Left ventricle myocardium inferior (tissue), 1 donor: ENCODE results near the gene SLC30A1. TPM values are rescaled to one million over a fixed set of nuclear protein-coding genes. Genes with fewer than 3 reads are reported as not detected.

ENCODE experiments used
- DNase-seq: peaks from one replicate; pipeline ENCODE4 v3.0.0-alpha.2; 2020
- H3K27ac ChIP-seq: fragments of 200-600 bp; replicated peaks from 2 replicates; pipeline ENCODE4 v1.8.0; 2021
- H3K27me3 ChIP-seq: fragments of 200-600 bp; 2 replicates; pipeline ENCODE4 v1.8.0; 2021; ENCODE audit warnings: low read depth
- H3K36me3 ChIP-seq: fragments of 200-600 bp; 2 replicates; pipeline ENCODE4 v1.8.0; 2021
- H3K4me1 ChIP-seq: fragments of 200-600 bp; 2 replicates; pipeline ENCODE4 v1.8.0; 2021
- H3K4me3 ChIP-seq: fragments of 200-600 bp; 2 replicates; pipeline ENCODE4 v1.8.0; 2021; ENCODE audit warnings: mild to moderate bottlenecking, moderate library complexity
- H3K9me3 ChIP-seq: fragments of 200-600 bp; replicated peaks from 2 replicates; pipeline ENCODE4 v1.8.0; 2021
- CTCF ChIP-seq: fragments of 200-600 bp; IDR thresholded peaks from 2 replicates; pipeline ENCODE4 v1.8.0; 2021; ENCODE audit warnings: antibody characterized with exemption, mild to moderate bottlenecking, borderline replicate concordance
- intact Hi-C: fragments of 100-400 bp; cut with micrococcal nuclease; formaldehyde crosslinking; loops from one replicate; pipeline ENCODE4 v1.11.0; 2022
- total RNA-seq: library from RNA; stranded (reverse); fragmentation: NEBNext Ultra II Directional; extraction: Animal tissue kit (Norgen Biotek cat#: 25700); gene quantifications from one replicate; pipeline ENCODE4 v1.2.1, GENCODE V29; 2021
- donor health status: DM: no; HTN: yes; CAD: no; lungs with severe emphysema.

Gene SLC30A1
- total RNA-seq, 1 donor from 2014 or later = 11.5 TPM

DNA sequence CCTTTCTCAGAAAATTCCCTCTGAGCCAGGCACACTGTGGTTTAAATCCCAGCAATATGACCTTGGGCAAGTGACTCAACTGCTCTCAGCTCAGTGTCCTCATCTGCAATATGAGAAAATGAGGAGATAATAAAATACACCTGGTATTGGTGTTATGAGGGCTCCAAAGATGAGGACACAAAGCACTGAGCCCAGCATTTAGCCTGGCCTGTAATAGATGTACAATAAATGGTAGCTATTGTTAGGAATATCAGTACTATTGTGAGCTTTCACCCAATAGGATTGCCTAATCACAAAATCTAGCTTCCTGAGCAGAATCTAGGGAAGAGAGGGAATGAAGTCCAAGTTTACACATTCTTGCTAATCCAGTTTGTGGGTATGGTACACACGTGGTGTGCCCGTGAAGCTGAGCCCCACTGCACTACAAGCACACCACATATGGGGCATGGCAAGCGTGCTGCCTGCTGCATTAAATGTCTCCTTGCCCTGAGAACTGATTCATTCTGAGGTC is 24.3 kb upstream of the SLC30A1 start:
- H3K27ac ChIP-seq = no peak overlapping the region
- H3K9me3 ChIP-seq = no peaks in the 10 kb centered on the region
- no peak for DNase-seq
- no peak for TF ChIP-seq CTCF
- H3K4me1 ChIP-seq = no peaks in the 10 kb centered on the region
- intact Hi-C loops = no loop called here
- H3K27me3 ChIP-seq = no peaks in the 10 kb centered on the region
- no peaks in the 10 kb centered on the region for H3K36me3 ChIP-seq
- no peak overlapping the region for H3K4me3 ChIP-seq

GRCh38 chr1:211601982-211602670 is 23.2 kb upstream of the SLC30A1 start:
- Histone ChIP-seq H3K4me1 (no peaks in the 10 kb centered on the region), H3K27me3 (no peaks in the 10 kb centered on the region), H3K27ac (no peak overlapping the region), H3K4me3 (no peak overlapping the region), H3K9me3 (no peaks in the 10 kb centered on the region), H3K36me3 (no peaks in the 10 kb centered on the region)
- intact Hi-C loops = no loop called here
- no peak for TF ChIP-seq CTCF
- no peak for DNase-seq

DNA sequence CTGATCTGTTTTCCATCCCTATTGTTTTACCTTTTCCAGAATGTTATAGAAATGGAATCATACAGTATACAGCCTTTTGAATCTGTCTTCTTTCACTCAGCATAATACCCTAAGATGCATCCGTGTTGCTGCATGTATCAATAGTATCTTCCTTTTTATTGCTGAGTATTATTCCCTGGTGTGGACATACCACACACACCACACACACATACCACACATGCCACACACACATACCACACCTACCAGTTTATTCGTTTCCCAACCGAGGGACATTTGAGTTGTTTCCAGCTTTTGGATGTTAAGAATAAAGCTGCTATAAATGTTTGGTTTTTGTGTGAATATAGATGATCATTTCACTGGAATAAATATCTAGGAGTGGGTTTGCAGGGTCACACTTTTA is 22.2 kb upstream of the SLC30A1 start:
- H3K27me3 ChIP-seq = no peaks in the 10 kb centered on the region
- H3K9me3 ChIP-seq = no peaks in the 10 kb centered on the region
- no peak overlapping the region for H3K4me3 ChIP-seq
- intact Hi-C loops = no loop called here
- DNase-seq = no peak
- H3K36me3 ChIP-seq = no peaks in the 10 kb centered on the region
- H3K4me1 ChIP-seq = no peaks in the 10 kb centered on the region
- no peak for TF ChIP-seq CTCF
- no peak overlapping the region for H3K27ac ChIP-seq

DNA sequence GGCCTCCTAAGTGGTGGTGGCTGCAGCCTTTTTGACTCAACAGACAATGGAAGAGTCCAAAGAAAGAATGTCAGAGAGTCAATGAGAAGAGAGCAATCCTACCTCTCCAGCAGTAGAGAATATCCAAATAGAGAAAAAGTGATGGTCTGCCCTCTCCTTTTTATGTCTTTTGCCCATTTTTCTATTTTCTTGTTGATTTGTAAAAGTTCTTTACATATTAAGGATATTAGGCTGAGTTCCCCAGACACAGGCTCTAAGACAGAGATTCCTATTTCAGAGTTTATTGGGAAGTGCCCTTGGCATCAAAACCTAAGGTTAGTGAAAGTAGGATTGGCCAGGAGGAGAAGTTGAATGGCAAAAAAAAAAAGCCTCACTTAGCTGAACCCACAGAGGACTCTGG is 20.3 kb upstream of the SLC30A1 start:
- H3K4me3 ChIP-seq = no peak overlapping the region
- no peak for TF ChIP-seq CTCF
- DNase-seq = no peak
- H3K4me1 ChIP-seq = no peaks in the 10 kb centered on the region
- H3K9me3 ChIP-seq = no peaks in the 10 kb centered on the region
- H3K27ac ChIP-seq = no peak overlapping the region
- intact Hi-C loops = no loop called here
- no peaks in the 10 kb centered on the region for H3K36me3 ChIP-seq
- no peaks in the 10 kb centered on the region for H3K27me3 ChIP-seq

- no peak overlapping the region for H3K27ac ChIP-seq
- H3K4me1 ChIP-seq = no peaks in the 10 kb centered on the region
- intact Hi-C loops = no loop called here
- no peaks in the 10 kb centered on the region for H3K36me3 ChIP-seq
- H3K4me3 ChIP-seq = no peak overlapping the region
- no peaks in the 10 kb centered on the region for H3K9me3 ChIP-seq
- H3K27me3 ChIP-seq = no peaks in the 10 kb centered on the region
- TF ChIP-seq CTCF = no peak
- DNase-seq = no peak
These were observed 19.6 kb upstream of the SLC30A1 start for GRCh38 chr1:211598514-211598913.
